B cell (primary cell): ENCODE measurements around the gene BCKDHA. TPM values are rescaled to one million over a fixed set of nuclear protein-coding genes. Genes with fewer than 3 reads are reported as not detected.

ENCODE experiments used
- ATAC-seq: fragments of 200-7000 bp; cut with Tn5 transposase; one replicate; pipeline ENCODE4 v1.10.0; 2021; ENCODE audit warnings: low read depth, mild to moderate bottlenecking, moderate number of reproducible peaks, moderate library complexity
- CTCF ChIA-PET: fragments of 350-600 bp; sonication (Branson Sonifier 250); formaldehyde crosslinking; loops from one replicate; lab custom pipeline; 2021; ENCODE audit warnings: antibody characterized with exemption, inconsistent platforms; lab: Charles Lee
- POLR2A ChIA-PET: fragments of 350-600 bp; sonication (Branson Sonifier 250); formaldehyde crosslinking; loops from one replicate; lab custom pipeline; 2021; ENCODE audit warnings: antibody characterized with exemption; lab: Charles Lee
- DNase-seq: peaks from one replicate; pipeline ENCODE4 v3.0.0; 2013
- H2AFZ ChIP-seq: 2 replicates; pipeline ENCODE4 v1.6.1; 2012; ENCODE audit warnings: mild to moderate bottlenecking, low read depth, low read length; ENCODE audit not compliant: insufficient read depth, poor library complexity, severe bottlenecking
- H3K27ac ChIP-seq, 2 donors: 1 replicate in 1 of 2; 2 replicates in 1 of 2; pipeline ENCODE4 v1.5.1; 2012 to 2013; ENCODE audit warnings: low read length in 2 of 2, mild to moderate bottlenecking in 2 of 2, moderate library complexity in 1 of 2
- H3K27me3 ChIP-seq, 4 experiments: fragments of 200-600 bp in 1 of 4; sonication (generic) in 1 of 4; replicated peaks in 1 of 4; 1 replicate in 2 of 4; 2 replicates in 2 of 4; pipeline versions ENCODE4 v1.6.1 to v1.7.0; 2013 to 2016; ENCODE audit warnings: low read length in 3 of 4, mild to moderate bottlenecking in 2 of 4, mixed read lengths in 1 of 4, moderate library complexity in 1 of 4; ENCODE audit not compliant: insufficient read depth in 4 of 4, control insufficient read depth in 3 of 4; ENCODE audit errors: control extremely low read depth in 1 of 4
- H3K36me3 ChIP-seq, 2 experiments: replicated peaks in 1 of 2; 1 replicate in 1 of 2; 2 replicates in 1 of 2; pipeline versions ENCODE4 v1.6.1 to v1.7.1; 2013; ENCODE audit warnings: low read length in 1 of 2; ENCODE audit not compliant: insufficient read depth in 2 of 2, control insufficient read depth in 1 of 2; ENCODE audit errors: control extremely low read depth in 1 of 2, extremely low read depth in 1 of 2
- H3K4me1 ChIP-seq, 2 donors: fragments of 200-600 bp in 1 of 2; sonication (generic) in 1 of 2; 1 replicate in 1 of 2; 2 replicates in 1 of 2; pipeline versions ENCODE4 v1.5.1 to v1.6.1; 2013 to 2017; ENCODE audit warnings: low read length in 2 of 2; ENCODE audit not compliant: control insufficient read depth in 2 of 2, insufficient read depth in 2 of 2
- H3K4me2 ChIP-seq: replicated peaks from 2 replicates; pipeline ENCODE3; 2012; ENCODE audit warnings: mild to moderate bottlenecking, low read depth, low read length; ENCODE audit not compliant: poor library complexity, severe bottlenecking
- H3K4me3 ChIP-seq, 5 experiments: fragments of 200-600 bp in 1 of 5; sonication (generic) in 1 of 5; 1 replicate in 3 of 5; 2 replicates in 2 of 5; pipeline versions ENCODE4 v1.5.1 to v1.7.0; 2011 to 2016; ENCODE audit warnings: low read length in 4 of 5, mild to moderate bottlenecking in 4 of 5, low read depth in 2 of 5, control low read depth in 1 of 5, moderate library complexity in 1 of 5; ENCODE audit not compliant: insufficient read depth in 1 of 5; ENCODE audit errors: control extremely low read depth in 1 of 5, extremely low read depth in 1 of 5
- H3K79me2 ChIP-seq: fragments of 200-600 bp; sonication (generic); one replicate; pipeline ENCODE4 v1.6.0; 2016; ENCODE audit warnings: low read length; ENCODE audit not compliant: control insufficient read depth, insufficient read depth
- H3K9ac ChIP-seq: fragments of 200-600 bp; sonication (generic); 2 replicates; pipeline ENCODE4 v1.6.1; 2017; ENCODE audit warnings: mild to moderate bottlenecking, low read length, moderate library complexity
- H3K9me3 ChIP-seq, 3 donors: one replicate each; pipeline versions ENCODE4 v1.6.1 to v1.7.1; 2013; ENCODE audit warnings: low read length in 2 of 3; ENCODE audit not compliant: control insufficient read depth in 2 of 3, insufficient read depth in 1 of 3; ENCODE audit errors: control extremely low read depth in 1 of 3
- H4K20me1 ChIP-seq: 2 replicates; pipeline ENCODE4 v1.6.0; 2012; ENCODE audit warnings: mild to moderate bottlenecking, low read length; ENCODE audit not compliant: insufficient read depth, control insufficient read depth, poor library complexity, severe bottlenecking
- H3K27ac Mint-ChIP-seq: one replicate; pipeline ENCODE4 v1.8.0; 2021; ENCODE audit warnings: mixed read lengths
- H3K27me3 Mint-ChIP-seq: one replicate; pipeline ENCODE4 v1.8.0; 2021; ENCODE audit warnings: mixed read lengths
- H3K4me1 Mint-ChIP-seq: one replicate; pipeline ENCODE4 v1.8.0; 2021; ENCODE audit warnings: mixed read lengths
- H3K4me3 Mint-ChIP-seq: one replicate; pipeline ENCODE4 v1.8.0; 2021; ENCODE audit warnings: mixed read lengths
- H3K9me3 Mint-ChIP-seq: one replicate; pipeline ENCODE4 v1.8.0; 2022; ENCODE audit warnings: mixed read lengths; ENCODE audit not compliant: insufficient read depth
- CTCF ChIP-seq: fragments of 200-600 bp; IDR thresholded peaks from one replicate; pipeline ENCODE4 v1.8.0; 2022; ENCODE audit warnings: antibody characterized with exemption, mild to moderate bottlenecking
- EZH2 ChIP-seq: IDR thresholded peaks from 2 replicates; pipeline ENCODE4 v1.6.1; 2012; ENCODE audit warnings: borderline replicate concordance, low read depth, mild to moderate bottlenecking, moderate library complexity, low read length; ENCODE audit not compliant: insufficient read depth, poor library complexity, severe bottlenecking
- WGBS: methylation state at CpG from one replicate; pipeline ENCODE4 v1.1.5; 2013; ENCODE audit warnings: missing lambda C conversion rate; ENCODE audit not compliant: insufficient coverage; 5-methylcytosine and 5-hydroxymethylcytosine counted together
- intact Hi-C: fragments of 100-400 bp; cut with micrococcal nuclease; formaldehyde crosslinking; loops from one replicate; pipeline ENCODE4 v1.10.0; 2022
- polyA plus RNA-seq: library from polyadenylated mRNA; depleted of rRNA; stranded (reverse); fragments of >200 nt; gene quantifications from 2 replicates; pipeline ENCODE4 v1.2.3, GENCODE V29; 2012
- total RNA-seq, 2 donors: library from RNA; stranded (reverse); fragments of 120-200 nt in 1 of 2; gene quantifications; 1 replicate in 1 of 2; 2 replicates in 1 of 2; pipeline versions ENCODE4 v1.2.3 to v1.2.4, GENCODE V29; 2013 to 2022

Gene BCKDHA
- total and polyA plus RNA-seq, 2 donors (not counting 1 experiment from before 2014, with no cell fraction given): 20.6 to 39.7 TPM

DNA sequence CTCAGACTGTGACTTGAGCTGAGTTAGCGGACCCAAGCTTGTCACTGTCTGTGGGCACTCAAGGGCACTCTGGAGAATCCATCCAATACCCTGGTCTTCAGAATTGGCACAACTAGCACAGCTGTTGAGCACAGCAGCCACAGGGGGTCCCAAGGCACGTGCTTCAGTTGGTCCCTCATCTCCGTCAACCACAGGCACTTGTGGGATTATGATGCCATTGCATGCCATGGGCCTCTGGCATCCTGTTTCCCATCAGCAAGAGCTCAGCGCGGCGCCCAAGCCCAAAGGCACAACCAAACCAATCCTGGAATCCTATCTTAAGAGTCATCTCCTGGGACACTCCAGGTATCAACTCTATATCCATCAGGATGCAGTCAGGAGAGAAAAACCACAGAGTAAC, 33.3 kb downstream of the BCKDHA start:
- Histone ChIP-seq H3K36me3 (peaks cover 0 to 33% of the 10 kb centered on the region in 2 experiments), H3K27ac (no peak overlapping the region), H3K79me2 (no peaks in the 10 kb centered on the region), H4K20me1 (no peaks in the 10 kb centered on the region), H3K27me3 (no peaks in the 10 kb centered on the region), H2AFZ (no peak overlapping the region), H3K4me3 (no peak overlapping the region), H3K4me1 (peaks cover 12 to 15% of the 10 kb centered on the region in 2 donors), H3K9me3 (no peaks in the 10 kb centered on the region), H3K9ac (no peak overlapping the region), H3K4me2 (no peak overlapping the region)
- 85% methylated on average over 6 of the region's 6 CpGs for WGBS
- intact Hi-C loops: no loop called here
- Mint-ChIP-seq H3K27me3 (no peaks in the 10 kb centered on the region), H3K27ac (no peak overlapping the region), H3K4me1 (peaks cover 13% of the 10 kb centered on the region), H3K9me3 (no peaks in the 10 kb centered on the region), H3K4me3 (no peak overlapping the region)
- ATAC-seq (no peak), DNase-seq (no peak)
- TF ChIP-seq EZH2: no peak
- no peak for TF ChIP-seq CTCF
- POLR2A ChIA-PET: no interaction called here
- CTCF ChIA-PET: interaction anchor here (1.3 to 1.6 kb wide), 2 partner anchors 9 to 18 kb away, joined by 3 to 5 read pairs; no protein-coding TSS in a partner anchor

DNA sequence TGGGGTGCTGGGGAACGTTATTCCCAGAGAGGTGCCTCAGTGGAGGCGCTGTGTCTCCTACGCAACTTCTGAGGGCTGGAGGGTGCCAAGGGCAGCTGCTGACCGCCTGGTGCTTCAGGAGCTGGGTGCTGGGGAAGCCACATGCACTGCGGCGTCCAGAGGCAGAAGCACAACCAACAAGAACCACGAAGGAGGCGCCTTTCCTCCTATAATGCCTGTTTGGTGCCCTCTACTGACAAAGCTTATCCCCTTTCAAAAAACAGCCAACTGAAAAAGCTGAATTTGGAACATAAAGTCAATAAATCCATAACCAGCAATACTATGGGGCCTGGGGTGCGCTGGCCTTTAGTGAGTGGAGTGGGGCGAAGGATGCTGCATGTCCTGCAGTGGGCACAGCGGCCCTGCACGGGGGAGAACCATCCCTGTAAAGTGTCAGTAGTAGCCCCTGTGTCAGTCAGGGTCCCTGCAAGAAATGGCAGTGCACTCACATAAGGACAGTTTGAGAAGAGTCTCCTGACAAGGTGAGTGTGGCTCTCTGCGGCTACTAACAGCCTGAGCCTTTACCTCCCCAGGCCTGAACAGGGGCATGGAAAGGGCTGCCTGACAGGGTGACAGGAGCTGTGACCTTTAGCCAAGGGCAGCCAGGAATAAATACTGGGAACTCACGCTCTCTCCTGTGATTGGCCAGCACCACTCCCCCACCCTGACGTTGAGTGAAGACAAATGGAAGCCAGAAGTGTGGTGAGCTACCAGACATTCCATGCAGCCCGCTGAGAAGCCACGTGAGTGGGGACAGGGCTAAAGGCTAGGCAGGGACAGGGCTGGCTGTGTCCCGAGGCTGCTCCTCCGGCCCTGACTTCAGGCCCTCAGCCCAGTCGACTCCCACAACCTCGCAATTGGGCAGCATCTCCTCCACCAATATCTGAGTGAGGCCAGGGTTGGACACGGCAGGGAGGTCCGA, 34.1 kb downstream of the BCKDHA start:
- H3K9me3 ChIP-seq: no peaks in the 10 kb centered on the region
- intact Hi-C loops: no loop called here
- H3K4me3 ChIP-seq: no peak overlapping the region
- POLR2A ChIA-PET: no interaction called here
- Mint-ChIP-seq H3K4me1 (peaks cover 15% of the 10 kb centered on the region), H3K27ac (no peak overlapping the region), H3K27me3 (no peaks in the 10 kb centered on the region), H3K4me3 (no peak overlapping the region), H3K9me3 (no peaks in the 10 kb centered on the region)
- H4K20me1 ChIP-seq: no peaks in the 10 kb centered on the region
- H3K36me3 ChIP-seq: peaks cover 0 to 40% of the 10 kb centered on the region in 2 experiments
- H3K4me2 ChIP-seq: no peak overlapping the region
- DNase-seq: no peak
- CTCF ChIA-PET: interaction anchor here (0.9 to 1.6 kb wide), 3 partner anchors 9 to 170 kb away, joined by 3 to 5 read pairs (median 3); no protein-coding TSS in a partner anchor
- H3K27ac ChIP-seq: no peak overlapping the region
- H3K27me3 ChIP-seq: no peaks in the 10 kb centered on the region
- TF ChIP-seq EZH2 (no peak), CTCF (no peak)
- no peaks in the 10 kb centered on the region for H3K79me2 ChIP-seq
- no peak overlapping the region for H3K9ac ChIP-seq
- H2AFZ ChIP-seq: no peak overlapping the region
- 89% methylated on average over 20 of the region's 23 CpGs for WGBS
- peaks cover 12 to 15% of the 10 kb centered on the region in 2 donors for H3K4me1 ChIP-seq
- no peak for ATAC-seq
